GM18870 (cell line): ENCODE results near the gene PPP1R12C.
"Not testable (repeated sequence)": the region's sequence is repeated elsewhere in the genome, so short reads cannot be mapped to it uniquely, and the experiment has no call there.

ENCODE experiments used
- ATAC-seq: cut with Tn5 transposase; IDR thresholded peaks from one replicate; pipeline ENCODE4 v1.9.1; 2021; ENCODE audit warnings: moderate library complexity; ENCODE audit not compliant: unreplicated experiment

PPP1R12C gene

DNA sequence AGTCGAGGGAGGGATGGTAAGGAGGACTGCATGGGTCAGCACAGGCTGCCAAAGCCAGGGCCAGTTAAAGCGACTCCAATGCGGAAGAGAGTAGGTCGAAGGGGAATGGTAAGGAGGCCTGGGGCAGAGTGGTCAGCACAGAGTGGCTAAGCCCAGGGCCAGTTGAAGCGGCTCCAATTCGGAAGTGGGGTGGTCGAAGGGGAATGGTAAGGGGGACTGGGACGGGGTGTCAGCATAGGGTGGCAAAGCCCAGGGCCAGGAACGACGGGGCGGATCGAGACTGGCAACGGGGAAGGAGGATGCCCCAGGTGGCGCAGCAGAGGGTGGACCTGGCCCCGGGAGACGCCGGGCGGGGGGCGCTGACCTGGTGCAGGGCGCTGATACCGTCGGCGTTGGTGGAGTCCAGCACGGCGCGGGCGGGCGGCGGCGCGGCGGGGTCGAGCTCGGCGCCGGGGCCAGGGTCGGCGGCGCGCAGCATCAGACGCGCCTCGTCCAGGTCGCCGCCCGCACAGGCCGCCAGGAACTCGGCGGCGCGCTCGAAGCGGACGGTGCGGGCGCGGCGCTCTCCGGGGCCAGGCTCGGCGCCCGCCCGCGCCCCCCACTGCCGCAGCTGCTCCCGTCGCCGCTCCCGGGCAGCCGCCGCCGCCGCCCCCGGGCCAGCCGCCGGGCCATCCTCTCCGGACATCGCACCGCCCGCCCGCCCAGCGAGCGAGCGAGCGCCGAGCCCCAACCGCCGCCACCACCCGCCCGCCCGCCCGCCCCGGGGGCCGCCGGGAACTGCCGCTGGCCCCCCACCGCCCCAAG, at the start of gene PPP1R12C:
PPP1R12C (minus strand) TSS at position 779 of the 804 bp plus-strand sequence; CDS start at position 685, 94 bp downstream.
- ATAC-seq = no peak

DNA sequence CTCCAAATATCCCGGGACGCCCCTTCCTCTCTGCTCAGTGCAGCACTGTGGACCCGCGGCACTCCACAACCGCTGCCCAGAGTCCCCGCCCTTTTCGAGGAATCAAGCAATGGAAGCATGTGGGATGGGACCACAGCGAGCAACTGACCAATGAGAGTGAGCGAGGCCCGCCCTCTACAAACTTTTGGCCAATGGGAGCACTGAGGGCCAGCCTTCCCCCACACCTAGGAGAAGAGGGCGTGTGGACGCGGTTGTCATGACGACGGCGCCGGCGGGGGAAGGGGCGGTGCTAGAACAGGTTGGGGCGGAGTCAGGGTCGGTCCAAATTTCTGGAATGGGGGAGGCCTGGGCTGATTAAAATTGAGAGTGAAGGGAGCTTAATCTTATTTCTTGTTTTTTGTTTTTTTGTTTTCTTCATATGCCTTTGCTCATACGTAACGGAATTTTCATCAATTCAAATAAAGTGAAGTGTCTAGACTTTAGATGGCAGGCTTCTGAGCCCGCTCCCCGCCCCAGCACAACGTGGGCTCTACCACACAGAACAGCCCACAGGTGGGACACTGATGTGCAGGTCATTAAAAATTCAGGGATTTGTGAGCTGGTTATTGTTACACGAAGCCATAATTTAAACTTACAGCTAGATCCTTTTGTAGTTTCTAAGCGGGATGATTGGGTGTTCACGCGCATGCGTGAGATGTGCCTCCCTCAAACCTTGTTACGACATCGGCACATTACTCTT, 49.3 kb upstream of the PPP1R12C start, which contains the start of gene DNAAF3:
DNAAF3 (minus strand) TSS at position 84 of the 739 bp plus-strand sequence. CDS start 200 bp downstream, outside the sequence.
- ATAC-seq = peak; percentile 58

DNA sequence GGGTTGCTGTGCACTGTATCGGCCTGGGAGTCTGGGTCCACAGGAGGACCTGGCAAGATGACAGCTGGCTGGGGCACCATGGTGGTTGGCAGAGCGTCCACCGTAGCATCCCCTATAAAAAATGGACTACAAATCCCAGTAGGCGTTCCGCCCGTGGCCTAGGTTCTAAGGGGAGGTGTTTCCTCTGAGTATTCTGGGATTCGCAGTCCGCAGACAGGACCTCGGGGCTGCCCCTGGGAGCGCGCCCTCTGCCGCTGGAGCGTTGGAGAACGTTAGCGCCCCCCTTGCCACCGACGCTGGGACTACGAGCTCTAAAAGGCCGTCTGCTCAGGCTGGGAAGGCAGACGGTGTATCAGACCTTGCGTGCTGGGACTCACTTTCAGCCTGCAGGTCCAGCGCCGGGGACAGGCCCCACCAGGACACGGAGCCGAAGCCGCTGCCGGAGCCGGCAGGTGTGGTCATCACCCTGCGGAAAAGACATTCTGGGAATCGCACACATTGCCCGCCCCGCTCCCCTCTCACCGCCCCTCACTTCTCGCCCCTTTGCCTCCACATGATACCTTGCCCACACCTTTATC, 48.6 kb upstream of the PPP1R12C start:
- ATAC-seq = no peak

DNA sequence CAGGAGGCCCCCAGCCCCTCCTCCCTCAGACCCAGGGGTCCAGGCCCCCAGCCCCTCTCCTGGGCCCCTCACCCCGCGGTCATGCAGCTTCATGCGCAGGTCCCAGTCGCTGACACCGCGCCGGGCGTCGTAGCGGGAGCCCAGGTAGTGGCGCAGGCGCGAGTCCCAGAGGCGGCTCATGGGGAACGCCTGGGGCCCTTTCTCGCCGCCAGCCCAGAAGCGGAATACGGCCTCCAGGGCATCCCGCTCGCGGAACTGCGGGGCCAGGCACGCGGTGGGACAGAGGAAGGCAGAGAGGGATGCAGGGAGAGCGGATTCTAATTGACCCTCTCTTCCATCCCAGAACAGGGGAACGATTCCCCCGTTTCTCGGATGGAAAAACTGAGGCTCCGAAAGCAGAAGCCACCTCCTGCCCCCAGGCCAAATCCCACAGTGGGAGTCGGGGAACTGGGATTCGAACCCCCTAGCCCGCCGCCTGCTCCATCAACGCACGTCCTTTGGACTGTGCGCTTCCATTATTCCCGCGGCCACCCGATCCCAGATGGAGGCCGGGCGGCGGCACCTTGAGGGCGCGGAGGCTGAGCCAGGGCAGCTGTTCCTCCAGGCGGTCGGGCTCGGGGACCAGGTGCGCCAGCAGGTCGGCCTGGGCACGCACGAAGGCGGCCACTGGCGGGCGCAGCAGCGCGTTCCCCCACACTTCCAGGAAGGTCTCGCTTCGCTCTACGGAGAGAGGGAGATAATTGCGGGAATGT, 44.3 kb upstream of the PPP1R12C start:
- ATAC-seq = no peak

DNA sequence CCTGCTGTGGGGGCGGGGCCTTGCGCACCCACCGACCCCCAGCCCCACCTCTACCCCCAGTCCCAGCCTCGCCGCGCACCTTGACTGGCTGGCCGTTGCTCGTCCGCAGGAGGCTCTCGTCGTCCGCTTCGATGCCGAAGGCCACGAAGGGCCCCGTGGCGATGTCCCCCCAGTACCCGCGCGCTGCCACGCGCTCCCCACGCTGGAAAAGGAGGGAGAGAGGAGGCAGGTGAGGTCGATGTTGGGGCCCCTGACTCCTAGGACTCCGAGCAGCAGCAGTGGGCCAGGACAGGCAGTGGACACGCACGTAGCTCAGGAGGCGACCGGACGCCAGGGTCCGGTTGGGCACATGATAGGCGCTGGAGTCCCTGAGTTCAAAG, 43.5 kb upstream of the PPP1R12C start:
- ATAC-seq = no peak

DNA sequence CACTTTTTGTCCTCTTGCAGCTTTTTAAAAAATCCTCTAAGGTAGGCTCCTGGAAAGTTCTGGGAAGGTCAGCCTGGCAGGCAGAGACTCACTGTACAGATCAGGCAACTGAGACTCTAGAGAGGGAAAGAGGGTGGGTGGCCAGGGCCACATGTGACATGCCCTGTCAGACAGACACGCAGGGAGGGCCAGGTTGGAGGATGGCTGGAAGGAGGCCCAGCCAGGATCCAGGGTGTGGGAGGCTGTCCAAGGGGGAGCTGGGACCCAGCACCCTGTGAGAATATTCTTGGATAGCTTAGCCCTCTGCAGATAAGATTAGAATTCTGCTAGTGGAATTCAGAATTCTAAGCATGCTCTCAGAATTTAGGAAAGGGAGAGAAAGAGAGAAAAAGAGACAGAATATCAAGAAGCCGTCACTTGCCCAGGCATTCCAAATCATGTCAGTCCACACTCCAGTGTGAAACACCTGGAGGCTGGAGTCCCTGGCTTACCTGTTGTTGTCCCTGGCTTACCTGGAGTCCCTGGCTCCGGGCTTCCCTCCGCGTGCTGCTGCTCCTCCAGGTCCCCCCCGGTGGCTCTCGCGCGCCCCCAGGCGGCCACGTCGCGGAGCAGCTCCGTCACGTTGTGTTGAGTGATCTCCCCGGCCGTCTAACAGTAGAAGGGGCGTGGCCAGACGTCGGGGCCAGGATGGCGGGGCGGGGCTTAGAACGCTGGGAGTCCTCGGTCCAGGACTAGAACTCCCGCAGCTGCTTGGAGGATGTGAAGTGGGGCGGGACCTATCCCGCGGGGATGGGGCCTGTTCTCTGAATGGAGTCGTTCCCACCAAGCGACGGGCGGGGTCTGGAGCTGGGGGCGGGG, 42.9 kb upstream of the PPP1R12C start:
- no peak for ATAC-seq

DNA sequence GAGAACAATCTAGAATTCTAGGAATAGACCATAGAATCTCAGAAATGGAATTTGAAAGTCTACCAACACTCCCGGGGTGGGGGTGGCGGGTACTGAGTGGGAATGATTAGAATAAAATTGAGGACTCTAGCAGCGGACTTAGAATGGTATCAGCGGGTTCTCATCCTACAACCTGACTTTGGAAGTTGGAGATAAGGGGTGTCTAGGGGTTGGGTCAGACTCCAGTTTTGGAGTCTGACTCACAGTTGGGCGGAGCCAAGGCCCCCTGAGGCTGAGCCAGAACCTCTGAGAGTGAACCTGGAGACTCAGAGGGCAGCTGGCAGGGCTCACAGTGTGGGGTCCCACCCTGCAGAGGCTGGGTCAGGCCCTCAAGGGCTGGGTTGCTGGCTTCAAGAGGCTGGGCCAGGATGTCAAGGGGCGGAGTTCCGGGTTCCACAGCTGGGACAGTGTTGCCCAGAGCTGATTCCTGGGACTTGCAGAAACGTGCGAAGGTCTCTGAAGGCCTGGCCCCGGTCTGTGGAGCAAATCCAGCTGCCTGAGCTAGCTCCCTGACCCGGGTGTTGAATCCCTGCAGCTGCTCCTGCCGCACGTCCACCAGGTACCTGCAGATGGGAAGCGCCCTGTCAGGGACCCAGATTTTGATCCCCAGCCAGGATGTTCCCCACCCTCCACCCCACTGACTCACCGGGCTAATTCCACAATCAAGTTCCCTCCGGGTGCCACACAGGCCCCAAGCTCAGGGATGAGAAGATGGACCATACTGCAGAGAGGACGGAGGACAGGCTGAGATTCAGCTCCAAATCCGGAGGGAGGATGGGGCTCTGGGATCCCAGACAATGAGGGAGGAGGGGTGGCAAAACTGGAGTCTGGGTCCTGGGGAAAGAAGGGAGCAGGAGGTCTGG, 41.7 kb upstream of the PPP1R12C start:
- no peak for ATAC-seq

DNA sequence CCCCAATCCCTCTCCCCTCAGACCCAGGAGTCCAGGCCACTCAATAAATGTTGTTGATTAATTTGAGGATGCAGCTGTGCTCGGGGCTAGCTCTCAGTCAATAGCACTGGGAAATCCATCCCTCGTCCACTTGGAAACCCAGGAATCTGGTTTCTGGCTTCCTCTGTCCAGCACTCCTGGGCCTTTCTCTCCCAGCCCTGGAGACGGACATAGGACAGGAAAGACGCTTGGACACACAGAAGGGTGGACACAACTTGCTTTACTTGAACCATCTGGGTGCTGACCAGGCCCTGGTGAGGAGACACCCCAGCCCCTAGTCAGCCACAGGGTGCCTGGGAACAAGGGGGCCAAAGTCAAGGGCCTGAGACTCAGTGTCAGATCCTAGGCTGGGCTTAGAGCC, 41.0 kb upstream of the PPP1R12C start:
- ATAC-seq = no peak

DNA sequence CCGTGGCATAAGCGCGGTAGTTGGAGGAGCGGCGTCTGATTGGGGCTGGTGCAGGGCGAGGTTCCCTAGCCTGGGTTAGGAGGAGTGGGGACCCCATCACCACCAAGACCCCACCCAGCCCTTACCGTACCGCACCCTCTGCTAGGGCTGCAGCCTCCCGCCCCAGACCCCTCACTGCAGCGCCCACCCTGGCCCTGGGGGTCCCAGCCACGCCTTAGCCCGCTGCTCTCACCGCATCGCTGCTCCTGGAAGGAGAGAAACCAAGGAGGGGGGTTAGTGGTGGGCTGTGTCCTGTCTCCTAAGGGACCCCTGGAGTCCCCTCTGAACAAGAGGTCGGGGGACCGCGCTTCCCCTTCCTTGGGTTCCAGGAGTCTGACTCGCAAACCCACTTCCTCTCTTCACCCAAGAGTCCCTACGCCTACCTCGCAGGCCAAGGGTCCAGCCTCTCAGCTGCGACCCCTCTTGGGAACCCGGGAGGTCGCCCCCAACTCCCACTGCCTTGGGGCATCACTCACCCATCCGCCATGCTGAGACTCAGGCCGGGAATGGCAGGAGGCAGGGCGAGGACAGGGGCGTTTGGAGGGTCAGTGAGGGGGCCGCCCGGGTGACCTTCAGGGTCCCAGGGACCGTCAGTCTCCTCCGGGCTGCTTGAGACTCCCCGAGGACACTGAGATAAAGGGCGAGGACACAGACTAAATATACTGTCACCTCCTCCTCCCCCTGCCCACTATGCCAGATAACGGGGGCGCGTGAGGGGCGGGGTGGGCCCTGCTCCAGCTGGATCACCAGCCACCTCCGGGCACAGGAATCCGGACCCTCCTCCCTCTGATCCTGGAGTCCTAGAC, 39.8 kb upstream of the PPP1R12C start, which contains the start of gene TNNI3:
TNNI3 (minus strand) TSS at position 669 of the 845 bp plus-strand sequence; CDS start at position 526, 143 bp downstream.
- no peak for ATAC-seq

DNA sequence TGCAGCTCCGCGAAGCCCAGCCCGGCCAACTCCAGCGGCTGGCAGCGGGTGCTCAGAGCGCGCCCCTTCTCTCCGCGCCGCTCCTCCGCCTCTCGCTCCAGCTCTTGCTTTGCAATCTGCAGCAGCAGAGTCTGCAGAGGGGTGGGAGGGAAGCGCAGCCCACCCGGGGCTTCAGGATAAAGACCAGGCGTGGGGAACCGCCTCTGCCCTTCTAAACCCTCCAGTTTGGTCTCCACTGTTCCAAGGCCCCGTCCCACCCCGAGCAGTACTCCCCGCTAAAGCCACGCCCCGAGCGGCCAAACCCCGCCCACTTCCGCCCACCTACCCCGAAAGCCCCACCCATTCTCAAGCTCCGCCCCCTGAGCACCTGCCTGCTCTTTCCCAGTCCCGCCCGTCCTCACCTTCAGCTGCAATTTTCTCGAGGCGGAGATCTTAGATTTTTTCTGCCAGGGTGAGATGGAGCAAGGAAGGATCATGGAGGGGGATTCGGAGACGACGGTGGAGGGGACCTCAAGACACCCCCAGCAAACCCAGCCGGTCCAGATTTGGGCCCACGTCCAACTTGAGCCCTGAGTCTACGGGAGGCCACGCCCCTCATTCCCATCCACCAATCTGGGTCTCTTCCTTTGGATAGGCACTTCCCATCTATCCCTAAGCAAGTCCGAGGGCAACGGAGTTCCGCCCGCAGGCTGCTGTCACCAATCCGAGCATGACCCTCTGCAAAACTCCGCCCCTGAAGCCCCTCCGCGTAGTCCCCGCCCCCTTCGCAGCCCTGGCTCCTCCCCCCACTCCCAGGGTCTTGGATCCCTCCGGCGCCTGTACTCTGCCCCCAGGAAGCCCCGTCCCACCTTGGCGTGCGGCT, 39.0 kb upstream of the PPP1R12C start:
- no peak for ATAC-seq

DNA sequence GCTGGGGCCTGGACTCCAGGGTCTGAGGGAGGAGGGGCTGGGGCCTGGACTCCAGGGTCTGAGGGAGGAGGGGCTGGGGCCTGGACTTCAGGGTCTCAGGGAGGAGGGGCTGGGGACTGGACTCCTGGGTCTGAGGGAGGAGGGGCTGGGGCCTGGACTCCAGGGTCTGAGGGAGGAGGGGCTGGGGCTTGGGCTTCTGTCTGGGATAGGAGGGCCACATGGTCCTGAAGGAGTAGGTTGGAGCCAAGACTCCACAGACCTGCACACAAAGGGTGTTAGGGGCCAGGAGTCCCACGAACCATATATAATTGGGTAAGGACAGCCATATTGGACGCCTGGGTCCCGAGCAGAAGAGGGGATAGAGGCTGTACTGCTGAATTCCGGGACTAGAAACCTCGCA, 38.3 kb upstream of the PPP1R12C start:
- not testable (repeated sequence) for ATAC-seq

DNA sequence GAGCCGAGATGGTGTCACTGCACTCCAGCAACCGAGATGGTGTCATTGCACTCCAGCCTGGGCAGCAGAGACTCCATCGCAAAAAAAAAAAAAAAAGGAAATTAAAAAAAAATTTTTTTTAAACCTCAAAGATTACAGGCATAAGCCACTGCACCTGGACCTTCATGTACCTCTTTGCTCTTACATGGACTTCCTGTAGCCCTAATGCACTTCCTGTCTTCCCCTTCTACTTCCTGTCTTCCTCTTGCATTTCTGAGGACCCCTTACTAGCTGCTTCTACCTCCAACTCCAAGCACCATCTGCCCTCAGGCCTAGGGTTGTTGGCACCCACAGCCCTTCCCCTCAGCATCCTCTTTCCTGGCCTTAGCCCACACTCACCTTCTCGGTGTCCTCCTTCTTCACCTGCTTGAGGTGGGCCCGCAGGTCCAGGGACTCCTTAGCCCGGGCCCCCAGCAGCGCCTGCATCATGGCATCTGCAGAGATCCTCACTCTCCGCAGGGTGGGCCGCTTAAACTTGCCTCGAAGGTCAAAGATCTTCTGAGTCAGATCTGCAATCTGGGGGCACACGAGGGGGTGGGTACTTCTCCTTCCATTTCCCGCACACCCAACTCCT, 36.3 kb upstream of the PPP1R12C start:
- ATAC-seq = no peak

DNA sequence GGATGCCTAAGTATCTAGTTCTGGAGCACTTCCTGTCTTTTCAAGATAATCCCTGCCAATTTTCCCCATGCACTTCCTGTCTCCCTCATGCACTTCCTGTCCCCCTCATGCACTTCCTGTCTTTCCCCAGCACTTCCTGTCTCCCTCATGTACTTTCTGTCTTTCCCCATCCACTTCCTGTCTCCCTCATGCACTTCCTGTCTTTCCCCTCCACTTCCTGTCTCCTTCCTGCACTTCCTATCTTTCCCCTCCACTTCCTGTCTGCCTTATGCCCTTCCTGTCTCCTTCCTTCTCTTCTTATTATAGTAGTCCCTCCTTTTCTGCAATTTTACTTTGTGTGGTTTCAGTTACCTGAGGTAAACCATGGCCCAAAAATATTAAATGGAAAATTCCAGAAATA, 34.6 kb upstream of the PPP1R12C start:
- no peak for ATAC-seq

DNA sequence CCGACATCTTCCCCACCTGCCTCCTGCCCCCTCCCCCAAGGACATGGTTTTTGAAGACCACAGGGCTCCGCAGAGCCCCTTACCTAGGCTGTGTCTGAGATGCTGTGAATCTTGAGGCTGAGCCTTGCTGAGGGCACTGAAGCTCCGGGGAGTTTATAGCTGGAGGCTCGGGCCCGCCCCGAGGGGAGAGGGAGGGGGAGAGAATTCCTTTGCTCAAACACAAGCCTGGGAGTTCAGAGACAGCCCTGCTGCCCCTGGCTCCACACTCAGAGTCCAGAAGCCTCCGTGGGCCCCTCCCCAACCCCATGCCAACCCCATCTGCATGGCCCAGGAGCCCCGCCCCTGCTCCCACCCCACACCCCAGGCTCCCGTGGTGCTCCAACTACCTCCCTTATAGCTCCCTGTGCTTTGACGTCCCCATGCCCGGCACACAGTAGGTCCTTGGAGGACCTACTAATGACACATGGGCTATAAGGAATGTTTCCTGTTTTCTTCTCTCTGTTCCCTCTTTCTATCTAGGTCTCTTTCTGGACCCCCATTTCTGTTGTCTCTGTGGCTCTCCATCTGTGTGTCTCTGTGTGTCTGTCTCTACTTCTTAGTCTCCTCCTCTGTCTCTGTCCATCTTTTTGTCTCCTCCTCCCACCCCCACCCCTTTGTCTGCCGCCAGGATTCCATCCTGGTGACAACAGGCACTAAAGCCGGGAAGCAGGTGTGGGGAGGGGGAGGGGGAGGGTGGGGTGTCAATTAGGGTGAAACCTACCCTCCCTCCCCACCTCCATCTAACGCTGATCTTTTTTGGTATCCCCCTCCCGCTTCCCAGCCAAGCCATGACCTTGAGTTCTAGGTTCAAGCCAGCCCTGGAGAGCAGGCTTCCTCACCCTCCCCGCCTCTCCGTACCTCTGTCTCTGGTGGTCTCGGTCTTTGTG, 31.9 kb upstream of the PPP1R12C start, which contains the start of gene TNNT1:
TNNT1 (minus strand) TSS at position 129 of the 926 bp plus-strand sequence. CDS start 2,049 bp downstream, outside the sequence.
- ATAC-seq = no peak

DNA sequence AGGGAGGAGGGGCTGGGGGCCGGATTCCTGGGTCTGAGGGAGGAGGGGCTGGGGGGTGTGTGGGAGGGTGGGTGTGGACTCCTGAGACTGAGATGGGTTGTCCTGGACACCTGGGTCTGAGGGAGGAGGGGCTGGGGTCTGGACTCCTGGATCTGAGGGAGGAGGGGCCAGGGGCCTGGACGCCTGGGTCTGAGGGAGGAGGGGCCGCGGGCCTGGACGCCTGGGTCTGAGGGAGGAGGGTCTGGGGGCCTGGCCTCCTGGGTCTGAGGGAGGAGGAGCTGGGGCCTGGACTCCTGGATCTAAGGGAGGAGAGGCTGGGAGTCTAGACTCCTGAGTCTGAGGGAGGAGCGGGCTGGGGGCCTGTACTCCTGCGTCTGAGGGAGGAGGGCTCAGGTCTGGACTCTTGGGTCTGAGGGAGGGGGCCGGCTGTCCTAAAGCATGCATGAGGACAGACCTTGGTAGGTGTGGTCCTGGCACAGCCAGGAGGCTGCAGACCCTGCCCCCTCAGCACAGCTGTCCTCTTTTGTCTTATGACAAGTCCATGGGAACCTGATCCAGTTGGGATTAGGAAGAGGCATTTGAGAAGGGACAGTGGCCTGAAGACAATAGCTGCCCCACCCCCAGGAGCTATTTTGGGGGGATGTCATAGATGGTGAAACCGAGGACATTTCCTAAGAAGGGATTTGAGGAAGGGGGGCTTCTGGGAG, 30.3 kb upstream of the PPP1R12C start:
- no peak for ATAC-seq
